ES-I3 (cell line): ENCODE measurements around the gene CTNND2.
A peak's percentile ranks its signal among the peaks of the same experiment; 100 is the strongest.

Experiments used
- H3K36me3 ChIP-seq: 2 replicates; pipeline ENCODE4 v1.6.1; 2013; ENCODE audit warnings: mild to moderate bottlenecking, low read length, control low read depth, moderate library complexity; ENCODE audit not compliant: insufficient read depth
- H3K4me1 ChIP-seq: 2 replicates; pipeline ENCODE4 v1.6.1; 2013; ENCODE audit warnings: mild to moderate bottlenecking, control low read depth, low read length; ENCODE audit not compliant: insufficient read depth
- H3K9ac ChIP-seq: 2 replicates; pipeline ENCODE4 v1.6.1; 2013; ENCODE audit warnings: low read depth, mild to moderate bottlenecking, low read length, moderate library complexity
- H3K9me3 ChIP-seq: 2 replicates; pipeline ENCODE4 v1.6.1; 2013; ENCODE audit warnings: mild to moderate bottlenecking, low read length, moderate library complexity; ENCODE audit not compliant: control insufficient read depth, insufficient read depth

The CTNND2 gene

DNA sequence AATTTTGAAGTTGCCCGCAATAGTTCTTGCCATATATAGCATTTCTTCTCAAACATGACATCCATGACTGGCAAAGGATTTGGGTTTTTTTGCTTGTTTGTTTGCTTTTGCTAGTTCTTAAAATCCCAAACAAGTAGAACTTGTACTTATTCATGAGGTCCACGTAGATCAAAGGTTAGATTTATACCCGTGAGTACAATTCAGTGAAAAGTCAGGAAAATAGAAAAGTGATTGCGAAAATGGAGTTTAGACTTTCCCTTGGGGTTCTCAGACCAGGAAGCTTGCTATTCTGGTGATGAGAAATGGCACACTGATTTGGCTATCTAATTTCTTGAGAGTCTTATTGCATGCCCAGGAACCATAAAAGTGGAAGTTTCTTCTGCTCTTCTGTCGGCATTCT, 304.7 kb downstream of the CTNND2 start:
- Histone ChIP-seq H3K9ac (no peak overlapping the region), H3K9me3 (no peaks in the 10 kb centered on the region), H3K36me3 (no peaks in the 10 kb centered on the region), H3K4me1 (peaks cover 11% of the 10 kb centered on the region; the same call in 1 of the 2 replicates)

DNA sequence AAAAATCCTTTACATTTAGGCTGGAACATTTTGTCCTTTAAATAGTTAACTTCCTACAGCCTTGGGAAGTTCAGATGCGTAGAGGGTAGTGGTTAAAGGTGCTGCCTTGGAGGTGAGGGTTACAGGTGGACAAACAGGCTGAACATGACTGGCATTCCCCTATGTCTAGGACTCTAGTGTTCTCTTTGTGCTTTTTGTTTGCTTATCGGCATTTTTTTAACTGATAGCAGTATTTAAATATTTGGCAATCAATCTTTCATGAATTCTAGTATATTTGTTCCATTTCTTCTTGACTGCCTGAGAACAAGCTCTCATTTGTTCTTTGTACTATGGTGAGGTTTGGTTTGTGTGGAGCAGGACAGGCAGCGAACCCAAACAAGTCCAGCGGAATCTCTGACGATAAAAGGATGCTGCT, 307.6 kb downstream of the CTNND2 start:
- H3K9ac ChIP-seq, result no peak overlapping the region
- no peaks in the 10 kb centered on the region for H3K36me3 ChIP-seq
- no peaks in the 10 kb centered on the region for H3K9me3 ChIP-seq
- peaks cover 11% of the 10 kb centered on the region; the same call in 1 of the 2 replicates for H3K4me1 ChIP-seq

DNA sequence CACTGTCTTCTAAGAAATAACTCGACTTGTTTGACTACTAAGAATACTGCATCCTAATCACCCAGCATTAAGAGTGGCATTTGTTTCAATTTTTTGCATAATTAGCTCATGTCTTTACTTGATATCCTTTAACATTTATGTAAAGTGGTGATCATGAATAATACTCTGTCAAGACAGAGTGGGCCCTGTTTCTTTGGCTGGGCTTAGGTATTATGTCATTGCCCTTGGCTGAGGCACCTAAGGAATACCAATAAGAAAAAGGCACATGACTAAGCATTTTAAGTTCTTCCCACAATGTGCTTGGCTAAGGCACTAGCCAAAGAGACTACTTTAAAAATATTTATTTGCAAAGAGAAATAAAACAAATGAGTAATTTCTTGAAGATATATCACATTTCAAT, 308.1 kb downstream of the CTNND2 start:
- no peaks in the 10 kb centered on the region for H3K36me3 ChIP-seq
- no peak overlapping the region for H3K9ac ChIP-seq
- H3K4me1 ChIP-seq, result peaks cover 11% of the 10 kb centered on the region; the same call in 1 of the 2 replicates
- H3K9me3 ChIP-seq, result no peaks in the 10 kb centered on the region

DNA sequence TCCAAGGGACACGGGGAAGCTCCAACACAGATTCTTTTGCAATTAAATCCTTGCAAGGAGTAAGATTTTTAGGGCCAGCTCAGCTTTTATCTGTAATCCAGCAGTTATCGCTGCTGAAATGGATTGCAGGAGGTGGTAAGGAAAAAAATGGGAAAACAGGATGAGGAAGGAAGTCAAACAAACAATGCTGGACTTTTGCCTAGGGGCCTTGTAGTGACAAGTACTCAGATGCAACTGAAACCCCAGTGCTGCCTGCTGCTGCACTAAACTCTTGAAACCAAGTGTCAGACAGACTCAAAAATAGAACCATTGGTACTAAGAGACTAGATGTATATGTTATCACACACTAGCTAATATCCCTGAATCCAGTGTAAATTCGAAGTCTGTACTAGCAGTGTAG, 309.2 kb downstream of the CTNND2 start:
- Histone ChIP-seq H3K9ac (no peak overlapping the region), H3K4me1 (peaks cover 11% of the 10 kb centered on the region; the same call in 1 of the 2 replicates), H3K36me3 (no peaks in the 10 kb centered on the region), H3K9me3 (no peaks in the 10 kb centered on the region)

DNA sequence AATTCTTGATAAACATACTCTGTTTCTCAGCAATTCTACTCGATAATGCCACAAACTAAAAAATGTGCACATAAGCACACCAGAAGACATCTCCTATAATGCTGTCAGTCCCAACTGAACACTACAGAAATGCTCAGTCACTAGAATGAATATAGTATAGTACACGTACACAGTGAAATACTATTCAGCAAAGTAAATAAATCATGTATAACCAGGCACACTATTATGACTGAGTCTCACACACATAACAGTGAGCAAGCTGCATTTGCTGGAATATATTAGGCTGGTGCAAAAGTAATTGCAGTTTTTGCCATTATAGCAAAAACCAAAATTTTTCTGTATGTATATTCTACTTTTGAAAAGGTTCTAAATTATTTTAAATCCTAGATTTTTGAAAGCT, 310.2 kb downstream of the CTNND2 start:
- no peaks in the 10 kb centered on the region for H3K9me3 ChIP-seq
- H3K9ac ChIP-seq, result no peak overlapping the region
- peaks cover 11% of the 10 kb centered on the region; the same call in 1 of the 2 replicates for H3K4me1 ChIP-seq
- no peaks in the 10 kb centered on the region for H3K36me3 ChIP-seq

DNA sequence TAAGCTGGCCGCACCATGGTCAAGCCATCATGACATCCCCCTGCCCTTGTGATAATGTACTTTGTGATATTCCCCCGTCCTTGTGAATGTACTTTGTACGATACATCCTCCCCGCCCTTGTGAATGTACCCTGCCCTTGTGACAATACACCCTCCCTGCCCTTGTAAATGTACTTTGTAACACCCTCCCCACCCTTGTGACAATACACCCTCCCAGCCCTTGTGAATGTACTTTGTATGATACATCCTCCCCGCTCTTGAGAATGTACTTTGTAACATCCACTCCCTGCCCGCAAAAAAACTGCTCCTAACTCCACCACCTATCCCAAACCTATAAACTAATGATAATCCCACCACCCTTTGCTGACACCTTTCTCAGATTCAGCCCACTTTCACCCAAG, 313.8 kb downstream of the CTNND2 start:
- H3K9me3 ChIP-seq, result no peaks in the 10 kb centered on the region
- H3K36me3 ChIP-seq, result no peaks in the 10 kb centered on the region
- H3K9ac ChIP-seq, result no peak overlapping the region
- H3K4me1 ChIP-seq, result peaks cover 12% of the 10 kb centered on the region

DNA sequence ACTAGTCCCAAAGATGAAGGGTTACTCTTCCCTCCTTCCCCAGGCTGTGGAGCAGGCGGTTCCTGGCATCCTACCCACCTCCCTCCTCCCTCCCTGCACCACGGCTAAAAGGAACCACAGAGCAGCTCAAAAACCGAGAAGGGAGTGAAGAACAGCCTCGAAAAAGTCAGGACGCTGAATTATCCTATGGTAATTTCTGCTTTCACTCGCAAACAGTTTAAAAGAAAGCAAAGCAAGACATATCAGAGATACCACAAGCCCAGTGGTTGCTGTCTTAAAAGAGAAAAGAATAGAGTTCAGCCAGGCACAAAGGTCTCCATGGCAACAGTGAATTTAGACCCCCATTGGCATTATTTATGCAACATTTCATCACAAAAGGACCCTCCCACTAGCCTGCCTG, 315.4 kb downstream of the CTNND2 start:
- peaks cover 12% of the 10 kb centered on the region for H3K4me1 ChIP-seq
- H3K36me3 ChIP-seq, result no peaks in the 10 kb centered on the region
- peak overlapping the region; percentile 38 for H3K9ac ChIP-seq
- no peaks in the 10 kb centered on the region for H3K9me3 ChIP-seq

DNA sequence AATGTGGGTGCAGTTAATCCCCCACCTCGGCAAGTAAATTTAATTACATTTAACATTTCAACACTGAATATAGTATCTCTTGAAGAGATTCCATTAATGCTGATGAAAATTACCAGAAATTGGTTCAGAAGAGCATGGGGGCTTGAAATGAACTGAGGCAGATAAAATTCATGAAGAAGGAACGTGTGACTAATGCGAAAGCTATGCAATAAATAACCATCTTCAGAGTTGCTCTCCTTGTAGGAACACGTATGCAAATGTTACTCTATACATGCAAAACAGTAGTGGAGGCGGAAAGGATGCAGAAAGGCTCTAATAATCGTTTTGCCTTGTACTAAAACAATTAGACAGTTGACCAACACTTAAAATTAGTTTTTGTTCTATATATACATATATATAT, 320.2 kb downstream of the CTNND2 start:
- H3K9ac ChIP-seq, result no peak overlapping the region
- H3K36me3 ChIP-seq, result no peaks in the 10 kb centered on the region
- H3K4me1 ChIP-seq, result peaks cover 20% of the 10 kb centered on the region
- H3K9me3 ChIP-seq, result no peaks in the 10 kb centered on the region

DNA sequence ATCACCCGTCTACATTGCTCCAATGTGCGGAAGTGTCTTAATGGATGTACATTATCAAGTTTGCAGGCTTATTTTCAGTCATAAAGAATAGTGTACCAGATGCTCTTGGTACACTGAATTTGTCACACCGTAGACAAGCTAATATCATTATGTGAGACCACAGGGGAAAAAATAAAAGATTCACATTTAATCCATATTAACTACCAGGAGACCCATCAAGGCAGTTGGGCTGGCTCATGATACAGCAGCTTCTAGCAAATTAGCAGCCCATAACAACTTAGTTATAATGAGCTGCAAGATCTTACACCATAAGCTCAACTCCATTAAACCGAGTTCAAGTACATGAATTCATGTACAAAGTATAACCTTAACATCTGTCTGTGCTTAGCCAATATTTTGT, 324.9 kb downstream of the CTNND2 start:
- Histone ChIP-seq H3K9ac (no peak overlapping the region), H3K9me3 (no peaks in the 10 kb centered on the region), H3K36me3 (no peaks in the 10 kb centered on the region), H3K4me1 (peaks cover 10% of the 10 kb centered on the region)

DNA sequence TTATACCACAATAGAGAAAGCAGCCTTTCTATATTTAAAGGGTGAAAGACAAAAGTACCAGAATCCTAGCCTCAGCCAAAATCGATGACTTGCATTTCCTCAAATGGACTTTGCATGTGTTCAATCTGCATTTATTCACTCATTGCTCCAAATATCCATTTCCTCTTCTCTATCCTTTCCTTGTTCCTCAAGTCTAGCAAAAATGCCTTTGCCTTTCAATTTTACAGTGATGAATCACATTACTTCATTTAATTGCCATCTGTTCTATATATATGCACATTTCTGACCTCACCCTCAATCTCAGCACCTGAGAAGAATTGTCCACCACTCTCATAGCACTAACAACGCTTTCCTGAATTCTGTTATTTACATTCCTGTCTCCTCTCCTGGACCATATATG, 329.5 kb downstream of the CTNND2 start:
- H3K9me3 ChIP-seq, result no peaks in the 10 kb centered on the region
- no peaks in the 10 kb centered on the region for H3K36me3 ChIP-seq
- H3K4me1 ChIP-seq, result no peaks in the 10 kb centered on the region
- no peak overlapping the region for H3K9ac ChIP-seq

DNA sequence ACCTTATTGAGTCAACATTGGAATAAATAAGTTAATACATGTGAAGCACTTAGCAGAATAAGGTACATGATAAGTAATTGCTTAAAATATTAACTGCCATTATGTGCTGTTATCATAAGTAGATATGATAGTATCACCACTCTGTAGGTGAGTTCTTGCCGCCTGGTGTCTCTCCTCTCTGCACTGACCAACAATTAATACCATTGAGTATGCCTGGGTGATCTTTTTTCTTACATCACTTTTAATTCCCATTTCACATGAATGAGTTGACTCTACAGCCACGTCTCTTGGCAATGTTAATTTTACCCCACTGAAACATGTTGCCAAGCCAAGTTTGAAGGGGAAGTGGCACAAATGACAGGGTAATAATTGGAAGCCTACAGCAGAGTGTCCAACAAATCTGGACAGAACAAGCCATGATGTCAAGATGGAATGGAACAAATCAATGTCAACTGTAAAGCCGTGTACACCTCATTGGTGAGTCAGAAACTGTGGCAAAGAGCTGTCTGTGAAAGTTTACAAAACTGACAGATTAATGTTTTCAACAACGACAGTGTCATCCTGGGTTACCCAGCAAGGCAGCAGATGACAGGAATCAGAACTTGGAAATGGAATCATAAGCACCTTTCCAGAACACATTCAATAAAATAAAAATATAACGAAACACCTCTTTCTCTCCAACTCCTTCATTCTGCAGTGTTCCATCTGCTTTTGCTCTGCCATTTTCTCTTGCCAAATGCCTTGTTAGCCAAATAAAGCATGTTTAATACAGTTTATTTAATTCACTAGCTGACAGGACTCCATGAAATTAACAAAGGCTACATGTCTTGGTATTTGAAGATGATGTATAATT, 330.9 kb downstream of the CTNND2 start:
- no peaks in the 10 kb centered on the region for H3K9me3 ChIP-seq
- H3K36me3 ChIP-seq, result no peaks in the 10 kb centered on the region
- H3K9ac ChIP-seq, result no peak overlapping the region
- H3K4me1 ChIP-seq, result no peaks in the 10 kb centered on the region

DNA sequence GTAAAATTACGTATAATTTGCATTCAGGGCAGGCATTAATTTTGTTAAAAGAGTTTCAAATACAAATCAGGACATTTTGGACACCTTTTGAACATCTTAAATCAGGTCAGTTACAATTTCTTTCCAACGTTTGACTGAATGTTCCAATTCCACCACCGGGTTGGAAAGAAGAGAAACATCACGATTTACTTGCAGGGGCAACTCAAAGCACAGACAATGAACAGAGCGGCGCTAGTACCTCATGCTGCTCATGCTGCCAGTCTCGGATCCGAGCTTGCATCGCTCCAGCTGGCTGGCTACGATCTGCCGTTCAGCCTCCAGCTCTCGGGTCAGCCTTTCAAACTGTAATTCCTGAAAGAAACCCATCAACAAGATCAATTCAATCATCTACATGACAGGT, 339.5 kb downstream of the CTNND2 start:
- no peak overlapping the region for H3K9ac ChIP-seq
- H3K4me1 ChIP-seq, result no peaks in the 10 kb centered on the region
- H3K36me3 ChIP-seq, result no peaks in the 10 kb centered on the region
- H3K9me3 ChIP-seq, result no peaks in the 10 kb centered on the region

DNA sequence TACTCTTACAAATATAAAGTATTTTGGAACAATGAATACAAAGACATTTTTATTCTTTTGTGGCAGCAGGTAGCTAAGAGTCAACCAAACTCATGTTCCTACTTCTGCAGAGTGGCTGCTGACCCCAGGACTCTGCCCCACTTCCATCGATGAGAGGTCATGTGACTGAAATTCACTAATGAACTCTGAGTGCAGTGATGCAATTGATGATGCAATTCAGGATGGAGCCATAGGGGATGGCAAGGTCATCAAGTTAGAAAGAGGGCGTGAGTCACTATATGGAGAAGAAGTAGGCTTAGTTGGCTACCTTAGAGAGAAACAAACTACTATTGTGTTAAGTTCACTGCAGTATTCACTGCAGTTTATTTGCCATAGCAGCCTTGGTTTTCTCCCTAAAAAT, 340.4 kb downstream of the CTNND2 start:
- Histone ChIP-seq H3K36me3 (no peaks in the 10 kb centered on the region), H3K9ac (no peak overlapping the region), H3K9me3 (no peaks in the 10 kb centered on the region), H3K4me1 (no peaks in the 10 kb centered on the region)

DNA sequence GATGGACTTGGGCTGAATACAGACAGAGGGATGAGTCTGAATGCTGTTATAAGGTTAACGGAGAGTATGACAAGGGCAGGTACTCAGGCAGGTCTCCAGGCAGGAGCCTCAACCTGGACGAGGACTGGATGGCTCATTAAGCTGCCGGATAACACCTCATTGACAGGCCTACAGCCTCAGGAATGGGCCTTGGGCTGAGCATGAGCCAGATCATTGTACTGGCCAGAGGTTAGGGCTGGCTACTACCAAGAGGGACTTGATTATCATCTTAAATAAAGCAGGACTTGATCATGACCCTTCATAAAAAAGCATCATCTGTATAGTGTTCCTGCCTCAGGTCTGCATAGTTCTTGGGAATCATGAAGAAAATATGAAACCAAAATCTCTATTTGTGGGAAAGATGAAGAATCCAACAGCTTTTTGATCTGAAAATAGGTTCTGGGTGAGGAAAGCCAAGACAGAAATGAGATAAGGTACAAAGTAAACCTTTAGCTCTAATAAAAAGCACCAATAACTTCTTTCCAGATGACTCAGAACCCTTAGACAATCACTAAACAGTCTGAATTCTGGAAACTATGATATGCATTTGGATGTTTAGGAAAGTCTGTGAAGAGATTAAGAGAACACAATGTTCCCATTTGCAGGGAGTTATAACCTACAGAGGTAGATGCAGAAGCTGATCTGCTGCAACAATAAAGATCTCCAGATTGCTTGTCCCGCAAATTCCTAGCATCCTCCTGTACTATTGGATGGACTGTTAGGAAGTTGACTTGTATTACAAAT, 343.1 kb downstream of the CTNND2 start:
- Histone ChIP-seq H3K9me3 (no peaks in the 10 kb centered on the region), H3K9ac (no peak overlapping the region), H3K4me1 (no peaks in the 10 kb centered on the region), H3K36me3 (no peaks in the 10 kb centered on the region)

DNA sequence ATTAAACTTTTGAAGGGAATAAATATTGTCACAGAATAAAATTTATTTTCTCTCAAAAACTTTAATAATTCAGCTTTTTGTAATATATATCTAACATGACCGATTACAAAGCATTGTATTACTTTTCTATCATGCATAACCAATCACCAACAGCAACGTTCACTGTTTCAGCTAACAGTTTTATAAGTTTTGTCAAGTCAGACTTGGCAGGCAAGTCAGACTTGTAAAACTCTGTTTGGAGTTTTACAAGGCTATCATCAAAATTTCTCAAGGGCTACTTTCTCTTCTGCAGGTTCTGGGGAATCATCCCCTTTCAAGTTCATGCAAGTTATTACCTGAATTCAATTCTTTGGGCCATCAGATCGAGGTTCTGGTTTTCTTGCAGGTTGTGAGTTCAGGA, 347.2 kb downstream of the CTNND2 start:
- H3K9me3 ChIP-seq, result no peaks in the 10 kb centered on the region

More for the DNA sequence above, 347.2 kb downstream of the CTNND2 start:
- Histone ChIP-seq H3K4me1 (no peaks in the 10 kb centered on the region), H3K9ac (no peak overlapping the region), H3K36me3 (no peaks in the 10 kb centered on the region)
